PC-9 (cell line): ENCODE measurements around the gene AMOTL1.

ENCODE experiments used
- EZH2 ChIP-seq: fragments of 200-600 bp; sonication (generic); IDR thresholded peaks from 2 replicates; pipeline ENCODE4 v1.8.0; 2017; ENCODE audit warnings: antibody characterized with exemption, low read depth
- TF ChIP-seq, protein P1 (sequence below): fragments of 200-600 bp; sonication (generic); conservative IDR thresholded peaks from 2 replicates; pipeline ENCODE4 v1.6.1; 2017; ENCODE audit warnings: mixed run types, antibody characterized with exemption, mild to moderate bottlenecking, moderate library complexity

DNA sequence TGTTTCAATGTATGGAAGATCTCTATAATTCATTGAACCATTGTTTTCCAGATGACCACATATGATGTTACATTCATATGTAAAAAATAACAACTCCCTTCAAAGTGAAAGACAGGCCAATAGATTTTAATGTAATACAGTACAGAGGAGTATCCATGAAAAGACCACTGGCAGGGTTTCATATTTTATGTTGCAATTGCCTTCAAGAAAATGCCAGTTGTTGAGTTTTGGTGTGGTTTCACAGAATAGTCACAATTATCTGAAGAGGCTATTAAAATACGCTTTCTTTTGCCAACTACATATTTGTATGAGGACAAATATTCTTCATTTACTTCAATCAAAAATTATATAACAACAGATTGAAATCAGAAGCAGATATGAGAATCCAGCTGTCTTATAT is 14.3 kb downstream of the AMOTL1 start:
- TF ChIP-seq, protein P1, sequence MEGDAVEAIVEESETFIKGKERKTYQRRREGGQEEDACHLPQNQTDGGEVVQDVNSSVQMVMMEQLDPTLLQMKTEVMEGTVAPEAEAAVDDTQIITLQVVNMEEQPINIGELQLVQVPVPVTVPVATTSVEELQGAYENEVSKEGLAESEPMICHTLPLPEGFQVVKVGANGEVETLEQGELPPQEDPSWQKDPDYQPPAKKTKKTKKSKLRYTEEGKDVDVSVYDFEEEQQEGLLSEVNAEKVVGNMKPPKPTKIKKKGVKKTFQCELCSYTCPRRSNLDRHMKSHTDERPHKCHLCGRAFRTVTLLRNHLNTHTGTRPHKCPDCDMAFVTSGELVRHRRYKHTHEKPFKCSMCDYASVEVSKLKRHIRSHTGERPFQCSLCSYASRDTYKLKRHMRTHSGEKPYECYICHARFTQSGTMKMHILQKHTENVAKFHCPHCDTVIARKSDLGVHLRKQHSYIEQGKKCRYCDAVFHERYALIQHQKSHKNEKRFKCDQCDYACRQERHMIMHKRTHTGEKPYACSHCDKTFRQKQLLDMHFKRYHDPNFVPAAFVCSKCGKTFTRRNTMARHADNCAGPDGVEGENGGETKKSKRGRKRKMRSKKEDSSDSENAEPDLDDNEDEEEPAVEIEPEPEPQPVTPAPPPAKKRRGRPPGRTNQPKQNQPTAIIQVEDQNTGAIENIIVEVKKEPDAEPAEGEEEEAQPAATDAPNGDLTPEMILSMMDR = no peak
- no peak for TF ChIP-seq EZH2
